ENCODE measurements around the gene MAN2B1.
"Not testable (repeated sequence)": the region's sequence is repeated elsewhere in the genome, so short reads cannot be mapped to it uniquely, and the experiment has no call there.

The MAN2B1 gene

GRCh38 chr19:12687496-12688196 is 21.1 kb upstream of the MAN2B1 start, which contains the start of gene GNG14:
Gene GNG14 (plus strand): TSS chr19:12687998. CDS start chr19:12688049, 51 bp downstream.
- DNase-seq, result no peak

GRCh38 chr19:12685831-12686230 is 19.3 kb upstream of the MAN2B1 start:
- no peak for DNase-seq

- DNase-seq, result peak; percentile 92
These were observed 14.8 kb upstream of the MAN2B1 start, which contains the start of gene DHPS for GRCh38 chr19:12681074-12681987. Gene DHPS (minus strand): TSS chr19:12681880. CDS start chr19:12681766, 114 bp downstream.

GRCh38 chr19:12680034-12680433 is 13.5 kb upstream of the MAN2B1 start:
- DNase-seq, result no peak

- not testable (repeated sequence) for DNase-seq
These were observed 11.5 kb upstream of the MAN2B1 start for GRCh38 chr19:12678039-12678438.

- no peak for DNase-seq
These were observed 10.4 kb upstream of the MAN2B1 start for GRCh38 chr19:12676928-12677327.

- DNase-seq, result peak; percentile 89
These were observed 9.8 kb upstream of the MAN2B1 start for GRCh38 chr19:12676384-12676792.

- DNase-seq, result no peak
These were observed 9.4 kb upstream of the MAN2B1 start for GRCh38 chr19:12675940-12676339.

GRCh38 chr19:12675399-12675798 is 8.9 kb upstream of the MAN2B1 start:
- no peak for DNase-seq

GRCh38 chr19:12672744-12673143 is 6.2 kb upstream of the MAN2B1 start:
- DNase-seq, result no peak

- DNase-seq, result no peak
These were observed 3.8 kb upstream of the MAN2B1 start for GRCh38 chr19:12670159-12670928.

GRCh38 chr19:12669270-12670158 is 3.0 kb upstream of the MAN2B1 start:
- peak; percentile 78 for DNase-seq

GRCh38 chr19:12668932-12669269 is 2.4 kb upstream of the MAN2B1 start:
- DNase-seq, result peak; percentile 63

- no peak for DNase-seq
These were observed 1.8 kb upstream of the MAN2B1 start for GRCh38 chr19:12668346-12668745.

- DNase-seq, result no peak
These were observed 1.3 kb upstream of the MAN2B1 start for GRCh38 chr19:12667731-12668302.

GRCh38 chr19:12665671-12666264 is 774 bp downstream of the MAN2B1 start:
- DNase-seq, result peak; percentile 13

GRCh38 chr19:12665281-12665573 is 1.3 kb downstream of the MAN2B1 start:
- peak; percentile 77 for DNase-seq

GRCh38 chr19:12664406-12665280 is 1.9 kb downstream of the MAN2B1 start:
- no peak for DNase-seq

GRCh38 chr19:12660980-12661379 is 5.6 kb downstream of the MAN2B1 start:
- DNase-seq, result no peak

- no peak for DNase-seq
These were observed 8.6 kb downstream of the MAN2B1 start for GRCh38 chr19:12657966-12658365.
